ENCODE results near the gene CACNG7.

DNA sequence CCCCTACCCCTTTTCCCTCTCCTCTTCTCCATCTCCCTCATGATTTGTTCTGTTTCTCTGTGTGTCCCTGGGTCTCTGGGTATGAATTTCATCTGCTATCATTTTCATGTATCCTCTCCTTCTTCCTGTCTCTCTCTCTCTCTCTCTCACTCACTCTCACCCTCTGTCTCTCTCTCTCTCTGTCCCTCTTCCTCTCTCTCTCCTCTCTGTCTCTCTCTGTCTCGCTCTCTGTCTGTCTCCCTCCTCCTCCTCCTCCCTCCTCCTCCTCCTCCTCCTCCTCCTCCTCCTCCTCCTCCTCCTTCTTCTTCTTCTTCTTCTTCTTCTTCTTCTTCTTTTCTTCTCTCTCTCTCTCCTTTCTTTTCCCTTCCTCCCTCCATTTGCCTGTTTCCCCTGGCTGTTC, 3.3 kb upstream of the CACNG7 start:
- TF ChIP-seq, protein P1, sequence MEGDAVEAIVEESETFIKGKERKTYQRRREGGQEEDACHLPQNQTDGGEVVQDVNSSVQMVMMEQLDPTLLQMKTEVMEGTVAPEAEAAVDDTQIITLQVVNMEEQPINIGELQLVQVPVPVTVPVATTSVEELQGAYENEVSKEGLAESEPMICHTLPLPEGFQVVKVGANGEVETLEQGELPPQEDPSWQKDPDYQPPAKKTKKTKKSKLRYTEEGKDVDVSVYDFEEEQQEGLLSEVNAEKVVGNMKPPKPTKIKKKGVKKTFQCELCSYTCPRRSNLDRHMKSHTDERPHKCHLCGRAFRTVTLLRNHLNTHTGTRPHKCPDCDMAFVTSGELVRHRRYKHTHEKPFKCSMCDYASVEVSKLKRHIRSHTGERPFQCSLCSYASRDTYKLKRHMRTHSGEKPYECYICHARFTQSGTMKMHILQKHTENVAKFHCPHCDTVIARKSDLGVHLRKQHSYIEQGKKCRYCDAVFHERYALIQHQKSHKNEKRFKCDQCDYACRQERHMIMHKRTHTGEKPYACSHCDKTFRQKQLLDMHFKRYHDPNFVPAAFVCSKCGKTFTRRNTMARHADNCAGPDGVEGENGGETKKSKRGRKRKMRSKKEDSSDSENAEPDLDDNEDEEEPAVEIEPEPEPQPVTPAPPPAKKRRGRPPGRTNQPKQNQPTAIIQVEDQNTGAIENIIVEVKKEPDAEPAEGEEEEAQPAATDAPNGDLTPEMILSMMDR (IDR thresholded peaks at IDR 0.05), result no peak
- no peak for TF ChIP-seq POLR2A (IDR thresholded peaks at IDR 0.05)

Data from testis (tissue), 2 donors.